Measurements from ENCODE around the gene KIAA0825. TPM values are rescaled to one million over a fixed set of nuclear protein-coding genes. Genes with fewer than 3 reads are reported as not detected.
A peak's percentile ranks its signal among the peaks of the same experiment; 100 is the strongest.

Gene KIAA0825
- total RNA-seq, 4 donors from 2014 or later, result 2.5 to 9.3 (median 5.3) TPM

DNA sequence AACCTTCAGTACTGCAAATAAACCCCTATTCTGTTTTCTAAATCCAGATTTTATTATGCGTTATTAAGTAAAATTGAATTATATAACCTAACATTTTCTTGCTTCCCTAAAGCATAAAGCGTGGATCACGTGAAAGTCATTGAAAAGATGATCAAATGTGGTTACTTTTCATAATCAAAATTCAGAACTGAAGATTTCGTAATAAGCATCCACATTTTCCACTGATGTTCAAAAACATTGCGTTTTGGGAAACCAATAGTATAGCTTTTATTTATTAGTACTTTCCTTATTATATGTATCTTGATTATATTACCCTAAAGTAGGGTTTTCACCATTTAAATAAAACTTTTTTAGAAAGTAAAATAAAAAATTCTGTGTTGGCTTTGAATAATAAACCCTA is 1.9 kb upstream of the KIAA0825 start:
- TF ChIP-seq, protein P1, sequence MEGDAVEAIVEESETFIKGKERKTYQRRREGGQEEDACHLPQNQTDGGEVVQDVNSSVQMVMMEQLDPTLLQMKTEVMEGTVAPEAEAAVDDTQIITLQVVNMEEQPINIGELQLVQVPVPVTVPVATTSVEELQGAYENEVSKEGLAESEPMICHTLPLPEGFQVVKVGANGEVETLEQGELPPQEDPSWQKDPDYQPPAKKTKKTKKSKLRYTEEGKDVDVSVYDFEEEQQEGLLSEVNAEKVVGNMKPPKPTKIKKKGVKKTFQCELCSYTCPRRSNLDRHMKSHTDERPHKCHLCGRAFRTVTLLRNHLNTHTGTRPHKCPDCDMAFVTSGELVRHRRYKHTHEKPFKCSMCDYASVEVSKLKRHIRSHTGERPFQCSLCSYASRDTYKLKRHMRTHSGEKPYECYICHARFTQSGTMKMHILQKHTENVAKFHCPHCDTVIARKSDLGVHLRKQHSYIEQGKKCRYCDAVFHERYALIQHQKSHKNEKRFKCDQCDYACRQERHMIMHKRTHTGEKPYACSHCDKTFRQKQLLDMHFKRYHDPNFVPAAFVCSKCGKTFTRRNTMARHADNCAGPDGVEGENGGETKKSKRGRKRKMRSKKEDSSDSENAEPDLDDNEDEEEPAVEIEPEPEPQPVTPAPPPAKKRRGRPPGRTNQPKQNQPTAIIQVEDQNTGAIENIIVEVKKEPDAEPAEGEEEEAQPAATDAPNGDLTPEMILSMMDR (IDR thresholded peaks at IDR 0.05), result no peak
- ATAC-seq (ENCODE audit: low FRiP score) (no peak), DNase-seq (ENCODE audit: low spot score) (no peak)

DNA sequence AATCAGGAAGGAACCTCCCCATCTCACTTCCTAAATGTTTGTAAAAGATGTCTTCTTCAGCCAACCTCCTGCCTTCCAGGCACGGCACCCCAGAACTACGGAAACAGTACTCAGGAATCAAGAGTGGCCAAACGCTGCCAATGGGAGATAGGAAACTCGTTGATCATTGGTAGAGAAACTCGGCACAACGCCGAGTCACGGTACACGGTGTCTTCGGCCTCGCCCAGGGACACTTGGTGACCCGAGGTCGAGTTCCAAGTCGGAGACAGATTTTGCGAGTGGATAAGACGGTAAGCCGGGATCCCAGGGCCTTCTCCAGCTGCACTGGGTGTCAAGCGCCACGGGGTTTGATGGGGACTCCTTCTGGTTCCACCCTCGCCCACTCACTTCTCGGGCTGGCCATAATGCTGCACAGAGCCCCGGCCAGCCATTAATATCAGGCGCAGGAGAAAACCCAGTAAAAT is 343 bp downstream of the KIAA0825 start:
- peak; percentile 66 for ATAC-seq (ENCODE audit: low FRiP score)
- peak; percentile 24 for DNase-seq (ENCODE audit: low spot score)
- TF ChIP-seq, protein P1 (IDR thresholded peaks at IDR 0.05), result no peak

DNA sequence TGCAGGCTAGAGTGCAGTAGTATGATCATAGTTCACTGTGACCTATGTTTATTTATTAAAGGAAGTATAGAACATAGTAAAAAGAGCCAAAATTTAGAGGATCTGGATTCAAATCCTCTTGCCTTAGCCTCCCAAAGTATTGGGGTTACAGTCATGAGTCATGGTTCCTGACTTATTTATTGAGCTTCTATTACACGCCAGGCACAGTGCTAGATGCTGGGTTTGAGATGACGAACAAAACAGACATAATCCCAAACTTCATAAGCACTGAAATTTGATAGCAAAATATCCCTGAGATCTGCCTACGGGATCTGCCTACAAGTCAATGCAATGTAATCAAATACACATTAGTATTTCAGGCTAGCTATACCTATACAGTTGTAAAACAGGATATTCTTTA is 2.5 kb downstream of the KIAA0825 start:
- DNase-seq (ENCODE audit: low spot score) (no peak), ATAC-seq (ENCODE audit: low FRiP score) (no peak)
- TF ChIP-seq, protein P1 (IDR thresholded peaks at IDR 0.05), result no peak

DNA sequence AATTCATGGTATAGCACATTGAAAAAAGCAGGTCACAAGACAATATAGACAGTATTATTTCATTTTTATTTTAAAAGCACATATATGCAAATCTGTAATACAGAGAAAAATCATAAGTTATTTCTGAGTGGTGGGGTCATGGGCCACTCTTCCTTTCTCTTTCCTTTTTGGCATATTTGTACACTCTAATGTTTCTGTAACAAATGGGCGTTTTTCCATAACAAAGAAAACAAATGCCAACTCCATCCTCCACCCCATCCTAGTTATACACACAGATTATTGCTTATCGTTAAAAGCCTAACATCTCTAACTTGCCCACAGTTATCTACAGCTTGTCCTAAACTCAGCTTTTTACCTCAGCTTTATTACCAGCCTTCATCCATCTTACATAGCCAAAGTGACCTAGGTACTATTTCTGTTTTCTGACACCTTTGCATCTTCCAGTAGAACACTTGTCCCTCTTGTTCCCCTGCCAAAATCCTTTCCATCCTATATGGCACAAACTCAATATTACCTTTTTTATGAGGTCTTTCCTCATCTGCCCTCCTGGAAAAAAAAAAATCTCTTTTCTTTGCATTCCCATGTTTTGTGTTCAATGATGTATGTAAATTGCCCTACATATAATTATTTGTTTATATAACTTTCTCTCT is 4.1 kb downstream of the KIAA0825 start:
- DNase-seq (ENCODE audit: low spot score) (no peak), ATAC-seq (ENCODE audit: low FRiP score) (no peak)
- TF ChIP-seq, protein P1 (IDR thresholded peaks at IDR 0.05), result no peak

DNA sequence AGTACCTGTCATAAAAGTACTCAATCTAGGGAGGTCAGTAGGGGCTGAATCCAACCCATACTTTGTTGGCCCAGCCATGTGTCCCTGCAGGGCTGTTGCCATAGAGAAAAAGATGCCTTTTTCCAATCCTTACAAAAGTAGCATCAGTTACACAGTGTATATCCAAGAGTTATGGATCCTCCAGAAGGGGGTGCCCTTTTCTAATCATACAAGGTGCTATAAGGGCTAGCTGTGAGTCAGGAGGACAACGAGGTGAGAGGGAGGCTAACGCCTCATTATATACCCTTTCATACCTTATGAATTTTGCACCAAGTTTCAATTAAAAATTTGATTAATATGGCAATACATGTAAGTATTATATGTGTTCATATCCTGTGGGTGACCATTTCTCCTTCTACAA is 4.8 kb downstream of the KIAA0825 start:
- TF ChIP-seq, protein P1 (IDR thresholded peaks at IDR 0.05), result no peak
- ATAC-seq (ENCODE audit: low FRiP score), result no peak
- no peak for DNase-seq (ENCODE audit: low spot score)

DNA sequence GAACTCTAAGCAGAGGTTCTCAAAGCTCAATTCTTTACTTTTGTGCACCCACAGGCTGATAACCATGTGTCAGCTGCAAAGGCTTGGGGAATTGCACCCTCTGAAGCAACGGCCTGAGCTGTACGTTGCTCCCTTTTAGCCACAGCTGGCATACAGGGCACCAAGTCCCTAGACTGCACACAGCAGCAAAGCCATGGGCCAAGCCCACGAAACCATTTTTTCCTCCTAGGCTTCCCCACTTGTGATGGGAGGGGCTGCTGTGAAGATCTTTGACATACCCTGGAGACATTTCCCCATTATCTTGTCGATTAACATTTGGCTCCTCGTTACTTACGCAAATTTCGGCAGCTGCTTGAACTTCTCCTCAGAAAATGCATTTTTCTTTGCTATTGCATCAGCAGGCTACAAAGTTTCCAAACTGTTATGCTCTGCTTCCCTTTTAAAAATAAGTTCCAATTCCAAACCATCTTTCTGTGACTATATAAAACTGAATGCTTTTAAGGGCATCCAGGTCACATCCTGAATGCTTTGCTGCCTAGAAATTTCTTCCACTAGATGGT is 23.0 kb downstream of the KIAA0825 start:
- DNase-seq (ENCODE audit: low spot score) (no peak), ATAC-seq (ENCODE audit: low FRiP score) (no peak)
- TF ChIP-seq, protein P1 (IDR thresholded peaks at IDR 0.05), result no peak

All from omental fat pad (tissue), 4 donors.